Measurements from ENCODE around the gene TPPP3. TPM values are rescaled to one million over a fixed set of nuclear protein-coding genes. Genes with fewer than 3 reads are reported as not detected.
A peak's percentile ranks its signal among the peaks of the same experiment; 100 is the strongest.

TPPP3 gene
- total RNA-seq = 0.10 TPM in 1 of 2 replicates, not detected in the other

DNA sequence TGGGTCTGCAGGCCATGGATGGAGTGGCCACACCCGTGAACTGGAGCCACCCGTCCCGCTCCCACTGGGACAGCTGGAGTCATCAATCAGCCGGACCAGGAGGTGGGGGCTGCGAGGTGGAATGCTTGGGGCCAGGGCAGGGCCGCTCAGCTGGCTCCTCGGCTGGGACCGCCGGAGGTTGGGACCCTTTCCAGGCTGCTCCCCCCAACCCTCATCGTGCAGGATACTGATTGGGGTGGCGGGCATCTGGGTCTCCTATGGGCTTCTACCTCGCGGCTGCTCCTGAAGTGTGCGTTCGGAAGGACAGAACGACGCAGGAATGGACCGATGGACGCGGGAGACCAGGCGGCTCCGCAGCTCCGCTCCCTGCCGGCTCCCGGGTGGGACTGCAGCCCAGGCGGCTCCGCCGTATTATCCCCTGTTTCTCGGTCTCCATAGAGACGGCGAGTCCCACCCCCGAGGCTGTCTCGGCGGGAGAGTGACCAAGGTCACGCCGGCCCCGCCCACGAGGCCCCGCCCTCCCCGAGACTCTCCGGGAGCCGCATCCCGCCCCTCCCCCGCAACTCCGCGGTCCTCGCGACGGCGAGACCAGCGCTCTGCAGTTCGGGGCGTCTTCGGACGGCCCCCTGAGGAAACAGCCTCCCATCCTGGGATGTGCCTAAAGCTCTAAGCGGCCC is at the start of gene TPPP3:
TSS of gene TPPP3 (minus strand) at position 388 of the 677 bp plus-strand sequence. CDS start 2,387 bp downstream, outside the sequence.
- DNase-seq (ENCODE audit: low read depth) = peak; percentile 45

DNA sequence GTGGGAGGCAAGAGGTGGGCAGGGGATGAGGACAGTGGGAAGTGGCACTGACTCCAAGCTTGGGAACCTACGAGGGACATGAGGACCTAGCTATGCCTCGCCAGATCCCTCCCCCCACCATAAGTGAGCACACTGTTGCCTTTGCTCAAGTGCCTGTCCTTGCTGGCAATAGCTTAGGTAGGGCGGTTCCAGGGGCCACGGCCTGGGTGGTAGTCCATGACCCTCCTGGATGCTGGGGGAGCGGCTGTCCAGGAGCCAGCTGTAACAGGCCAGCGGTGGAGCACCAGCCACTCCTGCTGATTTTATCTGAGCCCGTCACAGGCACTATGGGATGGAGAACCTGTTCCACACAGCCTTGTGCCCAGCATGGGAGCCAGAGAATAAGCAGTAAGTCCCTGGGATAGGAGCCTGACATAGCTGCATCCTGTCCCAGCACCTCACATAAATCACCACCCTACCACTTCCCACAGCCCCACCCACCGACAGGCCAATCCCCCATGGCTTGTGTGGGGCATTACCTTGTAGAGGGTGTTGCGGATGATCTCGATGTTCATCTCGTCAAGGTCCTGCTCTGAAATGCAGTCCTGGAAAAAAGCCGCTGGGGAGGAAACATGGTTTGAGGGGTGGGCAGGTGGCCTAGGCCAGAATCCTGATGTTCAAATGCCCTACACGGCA is 49.4 kb upstream of the TPPP3 start:
- no peak for DNase-seq (ENCODE audit: low read depth)

DNA sequence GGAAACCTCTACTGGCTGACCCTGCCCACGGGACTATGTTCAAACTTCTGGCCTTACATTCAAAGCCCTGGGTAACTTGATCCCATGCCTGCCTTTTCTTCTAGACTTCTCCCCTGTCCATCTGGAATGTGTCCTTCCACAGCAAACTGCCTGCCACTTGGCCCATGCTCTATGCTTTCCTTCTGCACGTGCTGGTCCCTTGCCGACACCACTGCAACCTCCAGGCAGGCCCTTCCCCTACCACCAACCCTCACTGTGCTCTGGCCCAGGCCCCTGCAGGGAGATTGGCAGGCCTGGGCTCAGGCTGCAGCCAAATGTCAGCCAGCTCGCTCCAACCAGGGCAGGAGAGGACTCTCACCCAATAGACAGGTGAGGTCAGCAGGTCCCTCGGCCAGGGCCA is 48.6 kb upstream of the TPPP3 start:
- DNase-seq (ENCODE audit: low read depth) = no peak

DNA sequence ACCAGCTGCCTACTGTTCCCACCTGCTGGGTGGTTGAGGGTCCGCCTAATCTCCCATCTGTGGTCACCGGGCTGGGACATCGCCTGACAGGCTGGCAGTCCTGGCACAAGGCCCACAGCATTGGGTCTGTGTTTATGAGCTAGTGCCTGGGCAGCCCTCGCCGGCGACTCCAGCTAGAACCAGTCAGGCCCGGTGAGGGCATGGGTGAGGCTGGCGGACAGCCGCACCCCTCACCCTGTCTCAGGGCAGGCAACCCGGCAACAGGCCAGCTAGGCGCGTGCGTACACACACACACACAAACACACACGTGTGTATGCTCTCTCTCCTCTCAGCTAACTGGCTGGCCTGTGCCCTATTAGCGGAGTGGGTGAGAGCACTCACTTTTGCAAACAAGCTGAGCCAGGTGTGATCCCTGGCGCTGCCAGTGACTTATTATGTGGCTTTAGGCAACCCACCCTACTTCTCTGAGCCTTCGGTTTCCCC is 48.0 kb upstream of the TPPP3 start:
- peak; percentile 79 for DNase-seq (ENCODE audit: low read depth)

DNA sequence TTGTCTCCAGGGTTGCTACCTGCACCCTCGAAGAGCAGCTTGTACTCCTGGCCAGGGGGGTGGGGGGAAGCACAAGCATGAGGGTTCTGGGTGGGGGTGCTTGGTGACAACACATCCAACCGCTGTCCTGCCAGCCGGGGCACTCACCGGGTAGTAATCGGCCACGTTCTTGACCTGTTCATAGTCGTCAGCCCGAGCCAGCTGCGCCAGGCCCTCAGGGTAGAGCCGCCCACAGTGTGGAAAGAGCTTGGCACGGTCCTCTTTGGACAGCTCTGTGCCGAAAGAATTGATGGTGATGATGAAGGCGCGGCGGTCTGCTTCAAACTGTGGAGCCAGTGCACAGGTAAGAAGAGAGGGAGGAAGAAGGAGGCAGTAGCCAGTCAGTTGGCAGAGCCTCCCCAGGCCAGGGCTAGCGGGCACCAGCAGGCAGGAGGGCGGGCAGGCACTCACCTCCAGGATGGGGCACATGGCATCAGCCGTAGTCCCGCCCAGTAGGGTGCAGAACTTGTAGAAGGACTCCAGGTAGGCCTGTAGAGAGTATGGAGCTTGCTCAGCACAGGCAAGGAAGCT is 45.6 kb upstream of the TPPP3 start:
- no peak for DNase-seq (ENCODE audit: low read depth)

DNA sequence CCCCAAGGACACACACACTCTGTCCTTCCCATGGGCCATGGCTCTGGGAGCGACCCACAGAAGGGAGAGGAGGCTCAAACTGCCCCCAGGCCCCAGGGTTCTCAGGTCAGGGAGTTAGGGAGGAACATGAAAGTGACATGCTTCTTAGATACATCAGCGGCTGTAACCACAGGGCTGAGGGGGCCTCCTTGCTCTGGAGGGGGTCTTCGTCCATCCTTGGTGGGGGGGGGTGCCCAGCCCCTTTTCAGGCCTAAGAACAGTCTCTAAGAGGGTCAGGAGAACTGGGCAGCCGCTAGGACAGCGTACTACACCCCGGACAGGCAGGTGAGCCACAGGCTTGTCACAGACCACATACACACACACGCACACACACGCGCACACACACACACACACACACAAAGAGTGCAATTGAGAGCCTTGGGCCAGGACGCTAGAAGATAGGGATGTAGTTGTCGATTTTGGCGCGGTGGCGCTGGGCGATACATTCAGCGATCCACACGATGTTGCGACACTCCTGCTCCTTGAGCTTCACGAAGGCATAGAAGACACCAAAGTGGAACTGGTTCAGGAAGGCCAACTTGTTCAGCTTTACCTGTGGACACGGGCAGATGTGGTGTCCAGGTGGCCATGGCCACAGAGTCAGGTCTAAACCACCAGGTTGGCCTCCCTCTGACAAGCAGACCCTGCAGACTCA is 44.9 kb upstream of the TPPP3 start:
- no peak for DNase-seq (ENCODE audit: low read depth)

DNA sequence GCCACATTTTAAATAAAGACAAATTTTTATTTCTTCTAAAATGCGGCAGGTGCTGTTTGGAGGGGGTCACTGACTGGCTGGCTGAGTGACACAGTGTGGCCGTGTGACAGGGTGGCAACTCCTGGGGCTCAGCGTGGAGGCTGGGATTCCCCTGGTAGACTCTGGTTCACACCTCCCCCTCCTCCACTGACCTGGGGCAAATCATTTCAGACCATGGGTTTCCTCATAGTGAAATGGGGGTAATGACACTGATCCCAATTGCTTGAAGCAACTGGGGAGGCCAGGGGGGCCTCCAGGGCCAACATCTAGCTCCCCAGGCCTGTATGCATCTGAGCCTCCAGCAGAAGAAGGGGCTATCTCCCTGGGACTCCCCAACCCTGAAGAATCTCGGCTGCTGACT is 44.2 kb upstream of the TPPP3 start:
- DNase-seq (ENCODE audit: low read depth) = no peak

DNA sequence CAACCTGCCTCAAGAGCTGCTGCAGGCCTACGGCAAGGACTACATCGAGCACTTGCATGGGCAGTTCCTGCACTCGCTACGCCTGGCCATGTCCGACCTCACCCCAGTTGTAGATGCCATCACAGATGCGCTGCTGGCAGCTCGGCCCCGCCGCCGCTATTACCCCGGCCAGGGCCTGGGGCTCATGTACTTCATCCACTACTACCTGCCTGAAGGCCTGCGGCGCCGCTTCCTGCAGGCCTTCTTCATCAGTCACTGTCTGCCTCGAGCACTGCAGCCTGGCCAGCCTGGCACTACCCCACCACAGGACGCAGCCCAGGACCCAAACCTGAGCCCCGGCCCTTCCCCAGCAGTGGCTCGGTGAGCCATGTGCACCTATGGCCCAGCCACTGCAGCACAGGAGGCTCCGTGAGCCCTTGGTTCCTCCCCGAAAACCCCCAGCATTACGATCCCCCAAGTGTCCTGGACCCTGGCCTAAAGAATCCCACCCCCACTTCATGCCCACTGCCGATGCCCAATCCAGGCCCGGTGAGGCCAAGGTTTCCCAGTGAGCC is 43.4 kb upstream of the TPPP3 start:
- no peak for DNase-seq (ENCODE audit: low read depth)

DNA sequence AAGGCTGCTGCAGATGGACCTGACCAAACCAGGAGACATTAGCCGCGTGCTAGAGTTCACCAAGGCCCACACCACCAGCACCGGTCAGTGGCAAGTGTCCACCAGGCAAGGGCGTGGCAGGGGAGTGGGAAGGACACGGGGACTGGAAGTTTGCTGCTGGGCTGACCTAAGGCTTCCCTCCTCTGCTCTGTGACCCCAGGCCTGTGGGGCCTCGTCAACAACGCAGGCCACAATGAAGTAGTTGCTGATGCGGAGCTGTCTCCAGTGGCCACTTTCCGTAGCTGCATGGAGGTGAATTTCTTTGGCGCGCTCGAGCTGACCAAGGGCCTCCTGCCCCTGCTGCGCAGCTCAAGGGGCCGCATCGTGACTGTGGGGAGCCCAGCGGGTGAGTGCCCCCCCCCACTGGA is 42.5 kb upstream of the TPPP3 start:
- DNase-seq (ENCODE audit: low read depth) = no peak

DNA sequence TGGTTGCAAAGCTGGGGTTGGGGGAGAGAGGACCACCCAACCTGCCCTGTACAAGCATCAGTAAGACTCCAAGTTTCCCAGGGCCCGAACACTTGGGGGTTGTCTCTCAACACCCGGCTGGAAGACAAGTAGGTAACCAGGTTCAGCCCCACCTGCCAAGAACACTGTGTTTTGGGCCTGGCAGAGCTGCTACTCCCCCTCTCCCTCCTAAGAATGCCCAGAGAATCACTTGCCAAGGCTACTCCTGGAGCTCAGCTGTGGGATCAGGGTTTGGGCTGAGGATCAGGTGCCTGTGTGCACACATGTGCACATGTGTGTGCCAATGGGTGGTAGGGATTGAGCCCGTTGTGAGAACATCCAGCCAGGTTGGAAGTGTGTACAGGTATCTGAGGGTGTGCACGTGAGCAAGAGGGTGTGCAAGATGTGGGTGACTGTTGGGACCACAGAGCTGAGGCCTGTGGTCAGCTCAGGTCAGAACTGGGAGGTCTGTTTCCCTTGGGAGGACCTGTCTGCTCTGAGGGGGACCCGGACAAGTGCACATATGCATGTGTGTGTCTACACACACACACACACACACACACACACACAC is 39.9 kb upstream of the TPPP3 start:
- DNase-seq (ENCODE audit: low read depth) = no peak

DNA sequence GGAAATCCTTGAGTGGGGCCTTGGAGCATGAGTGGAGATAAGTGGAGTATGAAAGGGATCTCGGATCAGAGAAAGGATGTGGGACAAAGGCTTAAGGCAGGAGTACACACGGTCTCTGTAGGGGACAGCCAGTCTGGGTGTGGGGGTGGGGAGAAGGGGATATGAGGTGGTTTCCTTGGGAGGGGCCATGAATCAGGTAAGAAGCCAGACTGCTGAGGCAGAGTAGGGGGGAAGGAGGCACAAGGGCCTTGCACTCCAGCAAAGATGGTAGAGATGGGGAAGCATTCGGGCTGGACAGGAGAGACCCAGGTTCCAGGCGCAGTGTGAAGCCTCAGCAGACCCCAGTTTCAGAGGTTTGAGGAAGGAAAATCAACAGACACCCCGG is 39.2 kb upstream of the TPPP3 start:
- DNase-seq (ENCODE audit: low read depth) = no peak

DNA sequence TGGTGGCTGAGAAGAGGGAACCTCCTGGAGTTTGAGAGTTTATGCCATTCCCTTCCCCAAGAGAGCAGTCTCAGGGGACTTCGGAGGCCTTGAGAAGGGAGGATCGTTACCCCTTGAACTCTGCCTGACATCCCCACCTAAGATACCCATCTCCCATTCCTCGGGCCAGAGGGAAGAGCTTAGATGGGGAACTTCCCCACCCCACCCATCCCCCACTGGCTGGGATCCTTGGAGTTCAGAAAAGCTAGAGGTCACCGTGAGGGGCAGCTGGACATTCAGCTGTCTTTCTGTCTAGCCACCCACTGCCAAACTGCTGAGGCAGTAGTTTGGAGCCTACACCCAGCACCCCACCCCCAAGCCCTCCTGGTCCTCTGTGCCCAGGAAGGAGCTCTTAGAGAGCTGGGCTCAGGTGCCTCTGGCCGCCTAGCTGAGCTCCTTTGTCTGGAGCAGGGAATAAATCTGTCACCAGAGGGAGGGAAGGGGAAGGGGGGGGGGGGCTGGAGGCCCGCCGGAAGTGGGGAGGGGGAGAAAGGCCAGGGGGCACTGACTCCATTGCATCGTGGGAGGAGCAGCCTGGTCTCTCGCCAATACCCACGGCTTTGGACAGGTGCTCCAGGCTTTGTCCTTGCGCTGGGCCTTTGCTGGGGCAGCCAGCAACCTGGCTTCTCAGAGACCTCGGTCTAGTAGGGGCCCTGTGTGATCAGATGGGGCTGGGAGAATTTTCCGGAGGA is 38.6 kb upstream of the TPPP3 start:
- no peak for DNase-seq (ENCODE audit: low read depth)

DNA sequence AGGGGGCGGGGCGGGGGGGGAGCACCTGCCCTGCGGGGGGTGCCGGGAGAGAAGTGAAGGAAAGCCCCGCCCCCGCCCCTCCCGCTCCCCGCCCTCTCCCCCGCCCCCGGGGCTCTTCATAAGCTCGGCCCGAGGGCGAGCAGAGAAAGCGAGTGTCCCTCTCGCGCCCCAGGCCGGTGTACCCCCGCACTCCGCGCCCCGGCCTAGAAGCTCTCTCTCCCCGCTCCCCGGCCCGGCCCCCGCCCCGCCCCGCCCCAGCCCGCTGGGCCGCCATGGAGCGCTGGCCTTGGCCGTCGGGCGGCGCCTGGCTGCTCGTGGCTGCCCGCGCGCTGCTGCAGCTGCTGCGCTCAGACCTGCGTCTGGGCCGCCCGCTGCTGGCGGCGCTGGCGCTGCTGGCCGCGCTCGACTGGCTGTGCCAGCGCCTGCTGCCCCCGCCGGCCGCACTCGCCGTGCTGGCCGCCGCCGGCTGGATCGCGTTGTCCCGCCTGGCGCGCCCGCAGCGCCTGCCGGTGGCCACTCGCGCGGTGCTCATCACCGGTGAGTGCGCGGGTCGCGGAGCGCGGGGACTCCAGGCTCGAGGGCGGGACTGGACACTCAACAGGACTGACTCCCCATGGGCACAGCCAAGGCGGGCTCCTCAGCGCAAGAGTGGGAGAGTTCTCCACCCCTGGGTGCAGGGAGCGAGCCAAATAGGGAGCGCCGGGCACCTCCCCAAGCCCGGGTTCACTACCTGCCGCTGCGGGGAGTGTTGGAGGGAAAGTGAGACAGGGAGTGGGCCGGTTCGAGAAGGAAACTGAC is 37.9 kb upstream of the TPPP3 start, which contains the start of gene HSD11B2:
TSS of gene HSD11B2 (plus strand) at position 145 of the 798 bp plus-strand sequence. CDS start at position 273, 128 bp downstream.
- DNase-seq (ENCODE audit: low read depth) = no peak

DNA sequence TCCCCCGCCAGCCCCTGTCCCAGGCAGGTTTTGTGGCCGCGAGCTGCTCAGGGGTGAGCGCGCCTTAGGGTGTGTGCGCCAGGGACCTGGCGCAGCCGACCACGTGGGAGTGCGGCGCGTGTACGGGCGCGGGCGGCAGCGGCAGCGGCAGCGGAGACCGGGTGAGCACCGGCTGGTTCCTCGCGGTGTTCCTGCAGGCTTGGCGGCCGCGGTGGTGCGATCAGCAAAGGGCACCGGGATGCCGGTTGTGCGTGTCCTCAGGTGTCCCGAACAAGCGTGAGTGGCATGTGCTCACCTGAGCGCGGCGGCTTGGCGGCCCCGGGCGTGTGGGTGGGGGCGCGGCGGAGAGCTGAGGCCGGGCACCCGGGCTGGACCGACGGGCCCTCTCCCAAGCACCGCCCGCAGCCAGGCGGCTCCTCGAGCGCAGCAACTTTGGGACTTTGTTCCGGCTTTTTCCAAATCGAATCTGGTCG is 37.2 kb upstream of the TPPP3 start:
- no peak for DNase-seq (ENCODE audit: low read depth)

DNA sequence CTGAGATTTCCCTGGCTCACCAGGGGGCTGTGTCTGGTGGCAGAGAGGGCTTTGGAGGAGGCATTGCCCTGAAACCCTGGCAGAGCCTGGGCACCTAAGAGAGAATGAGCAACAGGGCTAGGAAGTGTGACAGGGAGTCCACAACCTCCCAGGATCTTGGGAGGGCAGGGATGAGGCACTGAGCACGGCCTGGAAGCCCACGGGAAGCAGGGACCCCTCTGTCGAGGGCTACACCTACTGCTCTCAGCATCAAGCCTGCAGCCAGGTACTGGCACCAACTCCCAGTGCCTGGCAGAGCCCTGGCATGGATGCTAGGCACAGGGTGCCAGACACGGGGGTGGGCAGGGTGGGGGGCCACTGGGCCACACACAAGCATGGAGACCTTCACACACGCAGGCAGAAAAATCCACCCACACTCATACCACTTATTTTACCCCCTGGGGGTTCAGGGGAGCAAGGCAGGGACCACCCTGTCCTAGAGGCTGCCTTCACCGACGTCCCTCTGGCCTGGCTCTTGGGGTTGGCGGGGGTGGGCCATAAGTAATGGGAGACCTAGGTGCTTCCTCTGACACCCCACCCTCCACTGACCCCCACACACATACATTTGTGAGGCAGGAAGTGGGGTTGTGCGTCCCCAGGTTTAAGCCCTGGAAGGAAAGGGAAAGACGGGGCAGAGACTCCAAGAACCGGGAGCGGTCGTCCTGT is 36.7 kb upstream of the TPPP3 start:
- no peak for DNase-seq (ENCODE audit: low read depth)

DNA sequence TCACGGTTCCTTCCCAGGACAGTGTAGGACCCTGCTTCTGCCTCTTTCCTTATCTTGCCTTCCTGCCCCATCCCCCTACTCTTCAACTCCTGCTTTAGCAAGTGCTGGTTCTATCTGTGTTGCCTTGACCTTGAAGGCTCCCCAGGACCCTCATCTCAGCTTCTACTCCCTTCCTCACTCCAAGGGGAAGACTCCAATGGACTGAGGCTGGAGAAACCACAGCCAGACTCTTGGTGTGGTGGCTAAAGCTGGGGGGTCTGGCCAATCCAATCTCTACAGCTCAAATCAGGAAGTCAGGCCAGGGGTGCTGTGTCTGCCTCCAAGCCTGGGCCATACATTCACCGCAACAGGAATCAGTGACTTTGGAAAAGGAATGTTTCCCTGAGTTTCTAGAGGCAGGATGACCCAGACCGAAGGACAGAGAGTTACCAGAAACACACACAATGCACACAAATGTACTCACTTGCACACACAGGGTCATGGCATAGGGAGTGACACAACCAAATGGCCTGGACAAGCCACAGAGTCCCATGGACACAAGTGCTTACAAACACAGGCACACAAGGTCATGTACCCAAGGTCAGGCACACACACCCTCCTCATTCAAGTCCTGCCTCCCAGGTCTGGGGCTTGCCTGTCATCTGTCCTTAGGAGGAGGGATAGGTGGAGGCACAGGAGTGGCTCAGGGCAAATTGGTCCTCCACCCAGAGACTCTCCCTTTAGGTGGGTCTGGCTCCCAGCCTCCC is 35.9 kb upstream of the TPPP3 start:
- no peak for DNase-seq (ENCODE audit: low read depth)

DNA sequence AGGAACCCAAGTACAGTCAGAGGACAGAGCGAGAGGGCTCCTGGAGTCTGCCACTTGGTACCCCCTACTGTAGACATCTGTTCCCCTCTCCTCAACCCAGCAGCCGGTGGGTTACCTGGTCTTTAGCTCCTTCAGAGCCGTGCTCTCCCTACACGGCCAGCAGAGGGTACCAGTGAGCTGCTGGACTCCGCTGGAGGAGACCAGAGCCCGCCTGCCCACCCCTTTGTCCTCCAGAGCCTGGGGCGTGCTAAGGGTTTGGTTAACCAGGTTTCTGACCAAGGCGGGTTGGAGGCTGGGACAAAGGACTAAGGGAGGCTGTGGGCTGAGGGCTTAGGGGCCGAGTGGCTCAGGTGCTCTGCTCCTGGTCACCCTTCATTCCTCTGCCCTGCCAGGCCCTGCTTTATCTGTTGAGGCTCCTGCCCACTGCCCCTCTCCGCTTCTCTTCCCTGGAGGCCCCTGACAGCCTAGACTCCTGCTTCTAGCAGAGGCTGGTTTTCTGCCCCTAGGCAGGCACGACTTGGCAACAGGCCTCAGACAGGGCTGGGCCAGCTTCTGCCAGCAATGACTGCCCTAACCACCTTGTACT is 34.9 kb upstream of the TPPP3 start:
- peak; percentile 56 for DNase-seq (ENCODE audit: low read depth)

DNA sequence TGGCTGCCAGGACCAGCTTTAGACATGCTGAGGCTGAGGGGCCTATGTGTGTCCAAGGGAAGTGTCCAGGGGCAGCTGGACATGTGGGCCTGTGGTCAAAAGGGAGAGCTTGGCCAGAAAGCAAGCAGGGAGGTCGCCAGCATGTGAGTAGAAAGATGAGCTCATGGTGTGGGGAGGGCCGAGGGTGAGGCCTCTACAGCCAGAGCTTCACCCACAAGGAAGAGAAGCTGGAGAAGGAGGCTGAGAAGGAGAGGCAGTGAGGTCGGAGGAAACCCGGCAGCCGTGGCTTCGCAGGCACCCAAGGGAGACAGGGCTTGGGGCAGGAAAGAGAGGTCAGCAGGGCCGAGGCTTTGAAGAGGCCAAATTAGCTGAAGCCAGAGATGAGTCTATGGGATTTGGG is 33.7 kb upstream of the TPPP3 start:
- no peak for DNase-seq (ENCODE audit: low read depth)

Measured in renal cortical epithelial cell (primary cell).